ENCODE results near the gene AFAP1L2. TPM values are rescaled to one million over a fixed set of nuclear protein-coding genes. Genes with fewer than 3 reads are reported as not detected.

The AFAP1L2 gene
- total and polyA plus RNA-seq, 12 donors = 2.9 to 5.0 (median 4.3) TPM

- Histone ChIP-seq H3K4me1 (no peaks in the 10 kb centered on the region), H3K27me3 (no peaks in the 10 kb centered on the region), H3K4me3 (no peak overlapping the region), H3K27ac (no peak overlapping the region), H3K9me3 (no peaks in the 10 kb centered on the region), H3K36me3 (peaks cover 4 to 99% (median 77%) of the 10 kb centered on the region in 9 donors)
- intact Hi-C loops (cut with DNase I) = loop anchor here in 6 of 10 donors (5.0 to 10.0 kb wide), 2 partner anchors 132 to 135 kb away; no protein-coding TSS in a partner anchor
- TF ChIP-seq CTCF (IDR thresholded peaks at IDR 0.05) = no peak
- DNase-seq (no peak), ATAC-seq (no peak)
- 85 to 86% methylated on average over 2 of the region's 2 CpGs for WGBS, 2 donors
These were observed 32.6 kb upstream of the AFAP1L2 start for GRCh38 chr10:114436941-114437340.

- Histone ChIP-seq H3K27ac (no peak overlapping the region), H3K4me3 (no peak overlapping the region), H3K9me3 (no peaks in the 10 kb centered on the region), H3K27me3 (no peaks in the 10 kb centered on the region), H3K36me3 (peaks cover 0 to 77% (median 46%) of the 10 kb centered on the region in 9 donors), H3K4me1 (peaks cover 0 to 9% (median 4%) of the 10 kb centered on the region in 9 donors)
- DNase-seq (no peak), ATAC-seq (no peak)
- 79 to 83% methylated on average over 4 of the region's 4 CpGs for WGBS, 2 donors
- TF ChIP-seq CTCF (IDR thresholded peaks at IDR 0.05) = no peak
- intact Hi-C loops (cut with DNase I) = loop anchor here in 2 of 10 donors (10.0 kb wide), 1 partner anchor 128 kb away; no protein-coding TSS in a partner anchor
These were observed 28.3 kb upstream of the AFAP1L2 start for GRCh38 chr10:114432566-114433093.

- 90 to 94% methylated on average over 4 of the region's 4 CpGs for WGBS, 2 donors
- DNase-seq (no peak), ATAC-seq (no peak)
- Histone ChIP-seq H3K27me3 (no peaks in the 10 kb centered on the region), H3K4me3 (no peak overlapping the region), H3K36me3 (peaks cover 0 to 67% (median 36%) of the 10 kb centered on the region in 9 donors), H3K9me3 (no peaks in the 10 kb centered on the region), H3K4me1 (peaks cover 3 to 19% (median 13%) of the 10 kb centered on the region in 9 donors), H3K27ac (peak overlapping the region in 1 of 10 donors; percentile 15)
- intact Hi-C loops (cut with DNase I) = loop anchor here in 2 of 10 donors (10.0 kb wide), 1 partner anchor 127 kb away; no protein-coding TSS in a partner anchor
- TF ChIP-seq CTCF (IDR thresholded peaks at IDR 0.05) = no peak
These were observed 27.3 kb upstream of the AFAP1L2 start for GRCh38 chr10:114431414-114432135.

GRCh38 chr10:114430688-114431413, 26.5 kb upstream of the AFAP1L2 start:
- 92 to 94% methylated on average over 12 of the region's 12 CpGs for WGBS, 2 donors
- Histone ChIP-seq H3K36me3 (peaks cover 0 to 60% (median 28%) of the 10 kb centered on the region in 9 donors), H3K4me3 (no peak overlapping the region), H3K27ac (no peak overlapping the region), H3K27me3 (no peaks in the 10 kb centered on the region), H3K4me1 (peaks cover 3 to 26% (median 20%) of the 10 kb centered on the region in 9 donors), H3K9me3 (no peaks in the 10 kb centered on the region)
- no peak for DNase-seq
- intact Hi-C loops (cut with DNase I) = loop anchor here in 2 of 10 donors (10.0 kb wide), 1 partner anchor 126 kb away; no protein-coding TSS in a partner anchor
- no peak for ATAC-seq
- no peak for TF ChIP-seq CTCF (IDR thresholded peaks at IDR 0.05)

All from heart right ventricle (tissue), 16 donors.